Mucosa of descending colon (tissue), 3 donors: ENCODE results near the gene TCF12. TPM values are rescaled to one million over a fixed set of nuclear protein-coding genes. Genes with fewer than 3 reads are reported as not detected.
A peak's percentile ranks its signal among the peaks of the same experiment; 100 is the strongest.
"Not testable (repeated sequence)": the region's sequence is repeated elsewhere in the genome, so short reads cannot be mapped to it uniquely, and the experiment has no call there.

Source experiments
- ATAC-seq: fragments of 200-7000 bp; cut with Tn5 transposase; one replicate; pipeline ENCODE4 v1.9.1; 2020; ENCODE audit warnings: mild to moderate bottlenecking, moderate library complexity
- DNase-seq, 3 donors: peaks; one replicate each; pipeline ENCODE4 v3.0.0-alpha.2; 2020
- H3K36me3 ChIP-seq: fragments of 200-600 bp; one replicate; pipeline ENCODE4 v1.8.0; 2021; ENCODE audit warnings: low read depth, mild to moderate bottlenecking
- H3K4me1 ChIP-seq: fragments of 200-600 bp; one replicate; pipeline ENCODE4 v1.8.0; 2021; ENCODE audit warnings: low read depth, mild to moderate bottlenecking
- H3K4me3 ChIP-seq: fragments of 200-600 bp; one replicate; pipeline ENCODE4 v1.8.0; 2021; ENCODE audit warnings: mild to moderate bottlenecking
- H3K9me3 ChIP-seq: fragments of 200-600 bp; one replicate; pipeline ENCODE4 v1.8.0; 2021; ENCODE audit warnings: mild to moderate bottlenecking
- intact Hi-C, 2 donors: fragments of 100-400 bp; cut with DNase I in 1 of 2; cut with micrococcal nuclease in 1 of 2; formaldehyde crosslinking; loops; one replicate each; pipeline versions ENCODE4 v1.11.0 to v1.11.1; 2022; cut with DNase I, micrococcal nuclease
- total RNA-seq, 3 donors: library from RNA; stranded (reverse); fragmentation: NEBNext Ultra II Directional in 2 of 3; extraction: Animal tissue kit (Norgen Biotek cat#: 25700) in 2 of 3; gene quantifications; one replicate each; pipeline versions ENCODE4 v1.2.1 to v1.2.4, GENCODE V29; 2021 to 2023
- TF ChIP-seq, protein P1 (sequence below): fragments of 200-600 bp; IDR thresholded peaks from one replicate; pipeline ENCODE4 v1.8.0; 2022; ENCODE audit warnings: antibody characterized with exemption, mild to moderate bottlenecking
- donor health status: DM: no; HTN: no; CAD: no; lungs with moderate emphysema.
- donor health status: DM: no; HTN: no; CAD: no.
- donor health status: DM: no; HTN: yes; CAD: no.

Gene TCF12
- total RNA-seq, 3 donors from 2014 or later = 74.1 to 118 (median 106) TPM

DNA sequence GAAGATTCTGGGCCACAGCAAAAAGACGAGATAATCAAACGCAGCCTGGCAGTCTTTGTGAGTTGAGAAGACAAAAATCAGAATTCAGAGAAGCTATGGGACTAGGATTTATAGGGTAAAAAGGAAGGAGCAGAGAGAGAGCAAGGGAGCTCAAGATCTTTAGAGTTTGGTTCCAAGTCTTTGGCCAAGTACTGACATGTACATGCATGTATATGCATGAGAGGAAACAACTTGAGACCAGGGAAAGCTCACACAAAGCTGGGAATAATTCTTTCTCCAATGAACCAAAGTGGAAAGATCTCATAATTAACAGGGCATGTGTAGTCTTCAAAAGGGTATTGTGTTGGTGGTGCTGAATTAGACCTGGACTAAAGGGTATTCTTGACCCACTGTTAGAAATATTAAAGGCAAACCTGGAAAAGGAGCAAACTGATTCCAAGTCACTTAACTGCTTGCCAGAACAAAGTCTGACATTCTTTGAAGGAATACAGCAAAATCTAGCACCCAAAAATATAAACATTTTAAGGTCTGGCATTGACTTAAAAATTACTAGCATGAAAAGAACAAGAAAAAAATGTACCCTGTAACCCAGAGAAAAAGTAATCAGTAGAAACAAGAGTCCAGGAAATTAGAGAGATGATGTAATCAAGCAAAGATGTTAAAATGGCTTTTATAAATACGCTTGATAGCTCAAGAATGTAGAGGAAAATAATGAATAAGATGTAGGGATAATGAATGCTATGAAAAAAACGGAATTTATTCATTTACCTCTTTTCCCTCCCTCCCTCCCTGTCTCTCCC, 231.8 kb downstream of the TCF12 start:
- DNase-seq = no peak
- intact Hi-C loops = no loop called here

DNA sequence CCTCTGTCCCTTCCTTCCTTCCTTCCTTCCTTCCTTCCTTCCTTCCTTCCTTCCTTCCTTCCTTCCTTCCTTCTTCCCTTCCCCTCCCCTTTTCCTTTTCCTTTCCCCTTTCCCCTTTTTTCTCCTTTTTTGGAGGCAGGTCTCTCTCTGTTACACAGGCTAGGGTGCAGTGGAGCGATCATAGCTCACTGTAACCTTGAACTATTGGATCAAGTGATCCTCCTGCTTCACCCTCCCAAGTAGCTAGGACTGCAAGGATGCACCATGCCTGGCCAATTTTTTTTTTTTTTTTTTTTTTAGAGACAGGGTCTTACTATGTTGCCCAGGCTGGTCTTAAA, 232.4 kb downstream of the TCF12 start:
- ATAC-seq, intact Hi-C loops, DNase-seq, H3K9me3 ChIP-seq, H3K36me3 ChIP-seq, H3K4me3 ChIP-seq, H3K4me1 ChIP-seq: not testable (repeated sequence)

More for the DNA sequence above, 231.8 kb downstream of the TCF12 start:
- TF ChIP-seq, protein P1, sequence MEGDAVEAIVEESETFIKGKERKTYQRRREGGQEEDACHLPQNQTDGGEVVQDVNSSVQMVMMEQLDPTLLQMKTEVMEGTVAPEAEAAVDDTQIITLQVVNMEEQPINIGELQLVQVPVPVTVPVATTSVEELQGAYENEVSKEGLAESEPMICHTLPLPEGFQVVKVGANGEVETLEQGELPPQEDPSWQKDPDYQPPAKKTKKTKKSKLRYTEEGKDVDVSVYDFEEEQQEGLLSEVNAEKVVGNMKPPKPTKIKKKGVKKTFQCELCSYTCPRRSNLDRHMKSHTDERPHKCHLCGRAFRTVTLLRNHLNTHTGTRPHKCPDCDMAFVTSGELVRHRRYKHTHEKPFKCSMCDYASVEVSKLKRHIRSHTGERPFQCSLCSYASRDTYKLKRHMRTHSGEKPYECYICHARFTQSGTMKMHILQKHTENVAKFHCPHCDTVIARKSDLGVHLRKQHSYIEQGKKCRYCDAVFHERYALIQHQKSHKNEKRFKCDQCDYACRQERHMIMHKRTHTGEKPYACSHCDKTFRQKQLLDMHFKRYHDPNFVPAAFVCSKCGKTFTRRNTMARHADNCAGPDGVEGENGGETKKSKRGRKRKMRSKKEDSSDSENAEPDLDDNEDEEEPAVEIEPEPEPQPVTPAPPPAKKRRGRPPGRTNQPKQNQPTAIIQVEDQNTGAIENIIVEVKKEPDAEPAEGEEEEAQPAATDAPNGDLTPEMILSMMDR = no peak
- Histone ChIP-seq H3K9me3 (peaks cover 5% of the 10 kb centered on the region), H3K4me3 (no peak overlapping the region), H3K36me3 (no peaks in the 10 kb centered on the region), H3K4me1 (peaks cover 9% of the 10 kb centered on the region)
- no peak for ATAC-seq

DNA sequence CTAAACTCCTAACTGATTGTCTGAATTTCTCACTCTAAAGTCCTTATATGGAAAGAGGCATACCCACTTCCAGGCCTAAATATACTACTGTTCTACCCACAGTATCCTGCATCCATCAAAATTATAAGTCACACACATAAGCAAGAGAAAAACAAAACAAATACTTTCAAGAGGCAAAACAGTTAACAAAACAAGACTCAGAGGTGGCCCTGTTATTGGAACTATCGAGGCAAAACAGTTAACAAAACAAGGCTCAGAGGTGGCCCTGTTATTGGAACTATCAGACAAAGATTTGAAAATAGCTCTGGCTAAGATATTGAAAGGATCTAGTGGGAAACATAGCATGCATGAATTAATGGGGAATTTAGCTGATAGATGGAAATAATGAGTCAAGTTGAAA, 233.7 kb downstream of the TCF12 start:
- H3K9me3 ChIP-seq = peaks cover 5% of the 10 kb centered on the region
- intact Hi-C loops = no loop called here
- ATAC-seq (no peak), DNase-seq (no peak)
- no peak overlapping the region for H3K4me3 ChIP-seq
- H3K4me1 ChIP-seq = no peaks in the 10 kb centered on the region
- TF ChIP-seq, protein P1 = no peak
- no peaks in the 10 kb centered on the region for H3K36me3 ChIP-seq

DNA sequence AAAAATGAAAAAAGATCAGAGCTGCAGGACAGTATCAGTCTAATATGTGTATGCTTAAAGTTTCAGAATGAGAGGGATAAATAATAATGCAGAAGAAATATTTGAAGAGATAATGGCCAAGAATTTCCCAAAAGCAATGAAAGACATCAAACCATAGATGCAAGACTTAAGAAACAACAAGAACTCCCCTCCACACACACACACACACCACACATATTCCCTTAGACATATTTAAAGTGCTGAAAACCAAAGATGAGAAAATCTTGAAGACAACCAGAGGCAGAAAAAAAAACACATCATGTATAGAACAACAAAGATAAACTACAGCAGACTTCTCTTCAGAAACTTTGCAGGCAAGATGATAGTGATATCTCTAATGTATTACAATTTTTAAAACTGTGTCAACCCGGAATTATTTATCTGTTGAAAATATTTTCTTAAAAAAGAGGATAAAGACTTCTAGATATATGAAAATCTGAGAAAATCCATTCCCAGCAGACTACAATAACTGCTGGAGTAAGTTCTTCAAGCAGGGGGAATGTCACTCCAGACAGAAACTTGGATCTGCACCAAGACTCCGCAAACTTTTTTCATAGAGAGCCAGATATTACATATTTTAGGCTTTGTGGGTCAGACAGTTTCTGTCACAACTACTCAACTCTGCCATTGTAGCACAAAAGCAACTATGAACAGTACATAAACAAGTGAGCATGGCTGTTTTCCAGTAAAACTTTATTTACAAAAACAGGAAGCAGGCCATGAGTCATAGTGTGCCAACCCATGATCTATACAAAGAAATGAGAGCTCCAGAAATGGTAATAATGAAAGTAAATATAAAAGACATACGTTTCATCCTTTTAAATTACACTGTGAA, 234.5 kb downstream of the TCF12 start:
- no peak for DNase-seq

DNA sequence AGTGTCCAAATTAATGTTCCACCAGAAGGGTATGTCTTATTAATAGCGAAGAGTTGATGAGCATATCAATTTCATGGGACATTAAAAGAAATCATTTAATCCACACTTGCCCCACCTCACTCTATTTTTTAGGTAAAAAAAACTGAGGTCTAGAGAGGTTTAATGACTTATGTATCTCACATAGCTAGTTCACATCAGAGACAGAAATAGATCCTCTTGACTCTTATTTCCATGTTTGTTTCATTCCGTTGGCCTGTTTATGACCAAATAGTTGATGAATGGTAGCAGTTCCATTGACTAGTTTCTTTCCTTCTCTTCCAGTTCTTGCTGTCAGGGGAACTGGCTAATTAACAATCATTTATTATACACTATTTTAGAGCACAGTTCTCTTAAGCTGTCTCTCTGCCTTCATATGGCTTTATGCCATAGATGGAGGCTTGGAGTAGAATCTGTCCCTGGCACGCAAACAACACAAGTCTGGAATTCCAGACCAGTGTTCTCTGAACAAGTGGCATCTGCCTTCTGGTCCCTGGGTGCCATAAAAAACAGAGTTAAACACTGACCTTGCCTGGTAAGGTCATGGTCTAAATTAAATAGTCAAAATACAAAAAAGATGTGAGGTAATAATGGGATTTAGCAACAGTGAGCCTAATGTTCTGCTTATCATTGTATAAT, 237.9 kb downstream of the TCF12 start:
- no peaks in the 10 kb centered on the region for H3K36me3 ChIP-seq
- intact Hi-C loops = no loop called here
- peaks cover 5% of the 10 kb centered on the region for H3K9me3 ChIP-seq
- no peak for ATAC-seq
- DNase-seq = no peak
- H3K4me1 ChIP-seq = no peaks in the 10 kb centered on the region
- TF ChIP-seq, protein P1 = no peak
- no peak overlapping the region for H3K4me3 ChIP-seq

More for the DNA sequence above, 234.5 kb downstream of the TCF12 start:
- H3K9me3 ChIP-seq = peaks cover 5% of the 10 kb centered on the region
- intact Hi-C loops = no loop called here
- no peaks in the 10 kb centered on the region for H3K4me1 ChIP-seq
- H3K4me3 ChIP-seq = no peak overlapping the region
- TF ChIP-seq, protein P1 = no peak
- peak; percentile 47 for ATAC-seq
- H3K36me3 ChIP-seq = no peaks in the 10 kb centered on the region
